Heart left ventricle (tissue), 16 donors: ENCODE data around the gene CCSER2. TPM values are rescaled to one million over a fixed set of nuclear protein-coding genes. Genes with fewer than 3 reads are reported as not detected.

Source experiments
- ATAC-seq, 4 donors: fragments of 200-7000 bp; cut with Tn5 transposase; one replicate each; pipeline ENCODE4 v1.9.1; 2020 to 2022; ENCODE audit warnings: moderate library complexity in 4 of 4, mild to moderate bottlenecking in 3 of 4, moderate number of reproducible peaks in 1 of 4
- DNase-seq, 5 donors: peaks; one replicate each; pipeline ENCODE4 v3.0.0-alpha.2; 2020
- H3K27ac ChIP-seq, 12 donors: fragments of 200-600 bp; sonication (generic) in 4 of 12; one replicate each; pipeline versions ENCODE4 v1.5.0 to v1.8.0; 2016 to 2022; ENCODE audit warnings: mild to moderate bottlenecking in 2 of 12
- H3K27me3 ChIP-seq, 9 donors: fragments of 200-600 bp; sonication (generic) in 2 of 9; one replicate each; pipeline versions ENCODE4 v1.5.1 to v1.8.0; 2016 to 2022; ENCODE audit warnings: mild to moderate bottlenecking in 3 of 9
- H3K36me3 ChIP-seq, 9 donors: fragments of 200-600 bp; sonication (generic) in 2 of 9; one replicate each; pipeline versions ENCODE4 v1.5.0 to v1.8.0; 2018 to 2022; ENCODE audit warnings: mild to moderate bottlenecking in 2 of 9
- H3K4me1 ChIP-seq, 12 donors: fragments of 200-600 bp; sonication (generic) in 4 of 12; one replicate each; pipeline versions ENCODE4 v1.5.0 to v1.8.0; 2016 to 2022; ENCODE audit warnings: mild to moderate bottlenecking in 3 of 12
- H3K4me3 ChIP-seq, 12 donors: fragments of 200-600 bp; sonication (generic) in 4 of 12; one replicate each; pipeline versions ENCODE4 v1.5.0 to v1.8.0; 2017 to 2022; ENCODE audit warnings: mild to moderate bottlenecking in 9 of 12, moderate library complexity in 4 of 12
- H3K9me3 ChIP-seq, 12 donors: fragments of 200-600 bp; sonication (generic) in 4 of 12; one replicate each; pipeline versions ENCODE4 v1.5.0 to v1.8.0; 2016 to 2022; ENCODE audit warnings: mild to moderate bottlenecking in 1 of 12
- POLR2A ChIP-seq, 2 donors: fragments of 450-650 bp; IDR thresholded peaks; one replicate each; pipeline ENCODE4 v1.6.1; 2017; ENCODE audit warnings: antibody characterized with exemption in 2 of 2, mild to moderate bottlenecking in 2 of 2, moderate library complexity in 2 of 2
- WGBS, 4 donors: extraction: QIAGEN DNeasy Blood & Tissue Kit in 2 of 4; methylation state at CpG; one replicate each; pipeline versions ENCODE4 v1.1.5 to v1.1.7; 2013 to 2018; 5-methylcytosine and 5-hydroxymethylcytosine counted together
- intact Hi-C, 10 donors: fragments of 100-400 bp; cut with DNase I; formaldehyde crosslinking; loops; one replicate each; pipeline versions ENCODE4 v1.11.1 to v1.14.2; 2022
- polyA plus RNA-seq, 2 donors: library from polyadenylated mRNA; stranded (reverse); fragments of 200-250 nt; gene quantifications; one replicate each; pipeline ENCODE4 v1.2.3, GENCODE V29; 2013
- total RNA-seq, 9 donors: library from RNA; depleted of rRNA in 2 of 9; stranded (reverse); fragments of >200 nt in 2 of 9; fragmentation: NEBNext Ultra II Directional in 3 of 9; extraction: Animal tissue kit (Norgen Biotek cat#: 25700) in 3 of 9; gene quantifications; one replicate each; pipeline versions ENCODE4 v1.1.0 to v1.2.4, GENCODE V29; 2016 to 2023
- TF ChIP-seq, protein P1 (sequence below), 12 donors: fragments of 200-600 bp; sonication (generic) in 4 of 12; IDR thresholded peaks; one replicate each; pipeline versions ENCODE4 v1.5.0 to v1.8.0; 2018 to 2022; ENCODE audit warnings: antibody characterized with exemption in 12 of 12, mild to moderate bottlenecking in 5 of 12
- donor health status: ischemic (EF 13 %, LVEDD 7.1; RV severe dilation, severe dysfunction).
- donor health status: healthy with polysubstance abuse.
- donor health status: DM: no; HTN: yes; CAD: no.
- donor health status: DM: no; HTN: no; CAD: no.
- donor health status: ischemic (EF 25% LVEDD 6.9; RV normal size, moderate dysfunction).
- donor health status: ischemic (EF 25% LVEDD 5.7; RV mildly dilated, moderate dysfunction).
- donor health status: healthy.
- donor health status: DM: yes; HTN: yes; CAD: no.
- donor health status: ischemic (EF 35%, LVEDD 5.7; RV mildly dilated, moderate dysfunction).
- donor health status: nonischemic (EF 11% LVEDD 7.7; RV severe dilation, severe dysfunction).
- donor health status: DM: yes; HTN: yes; CAD: no.
- donor health status: PGD.
- donor health status: ischemic (EF 29% LVEDD 5.4; RV normal size, mild dysfunction).
- donor health status: nonischemic (EF 23%, LVEDD 6.1; RV moderate dilation, normal function).

CCSER2 gene
- total and polyA plus RNA-seq, 11 donors, result 32.4 to 244 (median 159) TPM

DNA sequence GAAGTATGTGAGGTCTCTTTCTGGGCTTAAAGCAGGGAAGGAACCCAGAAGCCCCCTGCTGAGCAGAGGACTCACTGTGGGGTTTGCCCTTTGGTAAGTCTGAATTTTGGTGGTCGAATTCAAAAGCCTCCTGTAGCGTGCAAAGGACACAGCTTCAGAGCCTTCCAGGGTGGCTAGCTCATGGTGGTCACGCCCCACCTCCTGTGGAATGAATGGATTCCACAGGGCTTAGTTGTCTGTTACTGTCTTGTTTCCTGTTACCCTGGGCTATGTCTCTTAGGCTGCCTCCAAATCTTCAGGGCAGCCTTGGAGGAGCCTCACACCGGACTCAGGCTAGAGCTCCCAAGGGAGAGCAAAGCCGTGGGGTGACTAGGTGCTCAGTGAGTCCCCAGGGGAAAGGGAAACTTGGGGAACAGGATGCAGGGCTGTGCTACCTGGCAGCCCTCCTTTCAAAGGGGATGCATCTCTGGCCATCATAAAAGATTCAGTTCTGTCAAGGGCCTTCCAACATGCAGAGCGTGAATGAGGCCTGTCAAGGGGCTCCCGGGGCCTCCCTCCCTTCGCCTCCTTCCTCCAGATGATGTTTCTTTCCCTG is 211.7 kb downstream of the CCSER2 start:
- ATAC-seq, result peak in 1 of 4 donors; percentile 10
- no peak for DNase-seq
- peaks cover 0 to 14% (median 4%) of the 10 kb centered on the region in 12 donors for H3K4me1 ChIP-seq
- 5 to 33% (median 28%) methylated on average over 5 to 8 of the region's 8 CpGs for WGBS, 4 donors
- no peak for TF ChIP-seq POLR2A (IDR thresholded peaks at IDR 0.05)
- TF ChIP-seq, protein P1, sequence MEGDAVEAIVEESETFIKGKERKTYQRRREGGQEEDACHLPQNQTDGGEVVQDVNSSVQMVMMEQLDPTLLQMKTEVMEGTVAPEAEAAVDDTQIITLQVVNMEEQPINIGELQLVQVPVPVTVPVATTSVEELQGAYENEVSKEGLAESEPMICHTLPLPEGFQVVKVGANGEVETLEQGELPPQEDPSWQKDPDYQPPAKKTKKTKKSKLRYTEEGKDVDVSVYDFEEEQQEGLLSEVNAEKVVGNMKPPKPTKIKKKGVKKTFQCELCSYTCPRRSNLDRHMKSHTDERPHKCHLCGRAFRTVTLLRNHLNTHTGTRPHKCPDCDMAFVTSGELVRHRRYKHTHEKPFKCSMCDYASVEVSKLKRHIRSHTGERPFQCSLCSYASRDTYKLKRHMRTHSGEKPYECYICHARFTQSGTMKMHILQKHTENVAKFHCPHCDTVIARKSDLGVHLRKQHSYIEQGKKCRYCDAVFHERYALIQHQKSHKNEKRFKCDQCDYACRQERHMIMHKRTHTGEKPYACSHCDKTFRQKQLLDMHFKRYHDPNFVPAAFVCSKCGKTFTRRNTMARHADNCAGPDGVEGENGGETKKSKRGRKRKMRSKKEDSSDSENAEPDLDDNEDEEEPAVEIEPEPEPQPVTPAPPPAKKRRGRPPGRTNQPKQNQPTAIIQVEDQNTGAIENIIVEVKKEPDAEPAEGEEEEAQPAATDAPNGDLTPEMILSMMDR (IDR thresholded peaks at IDR 0.05), result no peak
- H3K36me3 ChIP-seq, result no peaks in the 10 kb centered on the region
- peaks cover 6 to 36% (median 21%) of the 10 kb centered on the region in 9 donors for H3K27me3 ChIP-seq
- no peak overlapping the region for H3K27ac ChIP-seq
- H3K4me3 ChIP-seq, result peak overlapping the region in 6 of 12 donors; percentile 23 to 57 (median 47)
- H3K9me3 ChIP-seq, result no peaks in the 10 kb centered on the region
- intact Hi-C loops, result loop anchor here in 7 of 10 donors (2.0 to 10.0 kb wide), 3 partner anchors 167 to 1837 kb away; no protein-coding TSS in a partner anchor

DNA sequence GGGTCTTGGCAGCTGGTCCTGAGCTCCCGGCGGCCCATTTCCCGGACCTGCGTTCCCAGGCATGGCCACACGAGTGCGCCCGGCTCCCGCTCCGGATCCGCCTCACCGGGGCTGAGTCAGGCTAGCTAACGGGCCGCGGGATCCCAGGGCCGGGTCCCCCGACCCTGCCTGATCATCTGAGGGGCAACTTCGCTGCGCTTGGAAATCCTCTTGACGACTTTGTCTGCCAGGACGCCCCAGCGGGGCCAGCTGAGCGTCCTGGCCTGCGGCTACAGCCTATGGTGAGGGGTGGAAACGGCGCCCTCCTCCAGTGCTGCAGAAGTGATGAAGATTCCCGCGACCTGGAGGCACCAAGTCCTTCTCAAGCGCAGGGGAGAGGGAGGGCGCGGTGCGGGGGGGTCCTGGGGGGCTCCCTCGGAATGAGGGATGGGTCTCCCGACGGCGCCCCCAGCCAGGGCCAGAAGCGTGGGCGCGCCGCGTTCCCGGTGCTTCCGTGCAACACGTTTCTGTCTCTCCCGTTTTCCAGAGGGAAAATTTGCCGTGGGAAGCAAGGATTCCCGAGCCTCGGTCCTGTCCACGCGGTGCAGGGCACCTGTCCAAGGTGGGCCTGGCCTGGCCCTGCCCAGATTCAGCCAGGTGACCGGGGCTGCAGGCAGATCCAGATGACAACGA is 212.4 kb downstream of the CCSER2 start:
- 2 to 4% (median 4%) methylated on average over 23 to 51 of the region's 51 CpGs for WGBS, 4 donors
- H3K4me1 ChIP-seq, result peaks cover 0 to 14% (median 4%) of the 10 kb centered on the region in 12 donors
- ATAC-seq (peak in 3 of 4 donors; percentile 52 to 85 (median 73)), DNase-seq (peak; percentile 40 to 87 (median 61))
- TF ChIP-seq, protein P1 (IDR thresholded peaks at IDR 0.05), result peak; percentile 51 to 84 (median 70)
- TF ChIP-seq POLR2A (IDR thresholded peaks at IDR 0.05), result no peak
- peaks cover 6 to 36% (median 21%) of the 10 kb centered on the region in 9 donors for H3K27me3 ChIP-seq
- H3K36me3 ChIP-seq, result no peaks in the 10 kb centered on the region
- intact Hi-C loops, result loop anchor here in 7 of 10 donors (2.0 to 10.0 kb wide), 3 partner anchors 168 to 1837 kb away; no protein-coding TSS in a partner anchor
- no peaks in the 10 kb centered on the region for H3K9me3 ChIP-seq
- no peak overlapping the region for H3K27ac ChIP-seq
- peak overlapping the region in 11 of 12 donors; percentile 22 to 57 (median 46) for H3K4me3 ChIP-seq

DNA sequence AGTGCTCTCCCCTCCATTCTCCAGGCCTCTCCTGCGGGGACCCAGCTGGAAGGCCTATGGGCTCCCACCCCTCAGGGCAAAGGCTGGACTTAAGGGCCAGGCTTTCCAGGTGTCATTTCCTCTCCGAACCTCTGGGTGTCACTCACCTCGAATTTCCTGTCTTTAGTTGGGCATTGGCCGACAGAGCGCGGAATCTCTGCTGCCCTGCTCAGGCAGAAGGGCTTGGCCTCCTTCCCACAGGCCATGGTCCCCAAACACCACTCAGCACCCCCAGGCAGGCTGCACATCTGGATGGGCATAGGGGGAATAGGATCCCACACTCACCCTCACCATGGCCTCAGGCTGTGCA is 212.9 kb downstream of the CCSER2 start:
- DNase-seq, result no peak
- Histone ChIP-seq H3K36me3 (no peaks in the 10 kb centered on the region), H3K27me3 (peaks cover 6 to 36% (median 21%) of the 10 kb centered on the region in 9 donors), H3K4me1 (peaks cover 0 to 14% (median 4%) of the 10 kb centered on the region in 12 donors), H3K27ac (no peak overlapping the region), H3K9me3 (no peaks in the 10 kb centered on the region), H3K4me3 (peak overlapping the region in 6 of 12 donors; percentile 22 to 57 (median 48))
- 76 to 84% (median 78%) methylated on average over 5 to 6 of the region's 6 CpGs for WGBS, 4 donors
- intact Hi-C loops, result loop anchor here in 7 of 10 donors (2.0 to 10.0 kb wide), 3 partner anchors 168 to 1836 kb away; no protein-coding TSS in a partner anchor
- ATAC-seq, result no peak
- no peak for TF ChIP-seq POLR2A (IDR thresholded peaks at IDR 0.05)
- TF ChIP-seq, protein P1 (IDR thresholded peaks at IDR 0.05), result no peak
